Skeletal muscle tissue (tissue), 4 donors: ENCODE measurements around the gene CYP2J2. TPM values are rescaled to one million over a fixed set of nuclear protein-coding genes. Genes with fewer than 3 reads are reported as not detected.

Experiments used
- H3K27ac ChIP-seq: one replicate; pipeline ENCODE4 v1.7.0; 2013; ENCODE audit warnings: mild to moderate bottlenecking, low read depth, low read length, inconsistent platforms
- H3K27me3 ChIP-seq, 3 donors: one replicate each; pipeline ENCODE4 v1.7.0; 2013; ENCODE audit warnings: low read length in 3 of 3; ENCODE audit not compliant: control insufficient read depth in 3 of 3, insufficient read depth in 3 of 3
- H3K36me3 ChIP-seq, 3 donors: one replicate each; pipeline ENCODE4 v1.7.0; 2013; ENCODE audit warnings: low read length in 3 of 3; ENCODE audit not compliant: control insufficient read depth in 3 of 3, insufficient read depth in 3 of 3
- H3K4me1 ChIP-seq, 3 donors: one replicate each; pipeline ENCODE4 v1.7.0; 2013; ENCODE audit warnings: low read length in 3 of 3, mild to moderate bottlenecking in 3 of 3; ENCODE audit not compliant: control insufficient read depth in 3 of 3, insufficient read depth in 3 of 3
- H3K4me3 ChIP-seq, 3 donors: one replicate each; pipeline ENCODE4 v1.7.0; 2013; ENCODE audit warnings: low read length in 3 of 3
- H3K9ac ChIP-seq, 3 donors: one replicate each; pipeline ENCODE4 v1.7.0; 2013; ENCODE audit warnings: low read length in 3 of 3, mild to moderate bottlenecking in 3 of 3, moderate library complexity in 2 of 3, low read depth in 1 of 3
- H3K9me3 ChIP-seq, 3 donors: one replicate each; pipeline ENCODE4 v1.7.0; 2013; ENCODE audit warnings: low read length in 3 of 3; ENCODE audit not compliant: control insufficient read depth in 3 of 3
- total RNA-seq: library from RNA; depleted of rRNA; stranded (reverse); fragments of >200 nt; gene quantifications from one replicate; pipeline ENCODE4 v1.2.3, GENCODE V29; 2014
- donor health status: Osteomylitis.

CYP2J2 gene
- total RNA-seq, 1 donor from 2014 or later, result 38.1 TPM

DNA sequence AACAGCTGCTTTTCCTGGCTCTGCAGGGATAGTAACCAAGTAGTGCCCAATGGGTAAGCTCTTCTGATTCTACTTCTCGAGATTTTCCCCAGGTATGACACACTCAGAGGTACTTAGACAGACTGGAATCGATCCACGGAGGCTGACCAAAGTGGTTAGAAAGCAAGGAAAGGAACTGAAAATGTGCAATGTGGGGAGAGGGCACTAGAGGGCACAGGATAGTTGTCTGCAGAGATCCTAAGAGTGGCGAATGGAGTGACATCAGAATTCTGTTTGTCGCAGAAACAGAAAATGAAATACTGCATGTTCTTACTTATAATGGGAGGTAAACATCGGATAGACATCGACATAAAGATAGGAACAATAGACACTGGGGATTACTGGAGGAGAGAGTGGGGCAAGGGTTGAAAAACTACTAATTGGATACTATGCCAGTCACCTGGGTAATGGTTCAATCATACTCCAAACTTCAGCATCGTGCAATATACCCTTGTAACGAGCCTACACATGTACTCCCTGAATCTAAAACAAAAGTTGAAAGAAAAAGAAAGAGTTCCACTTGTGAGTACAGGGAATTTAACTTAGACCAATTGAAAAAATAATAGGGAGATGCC is 23.3 kb downstream of the CYP2J2 start:
- peaks cover 0 to 2% (median 0%) of the 10 kb centered on the region in 3 donors for H3K27me3 ChIP-seq
- H3K9me3 ChIP-seq, result no peaks in the 10 kb centered on the region
- no peak overlapping the region for H3K4me3 ChIP-seq
- peaks cover 10 to 13% (median 12%) of the 10 kb centered on the region in 3 donors for H3K36me3 ChIP-seq
- peak overlapping the region in 1 of 3 donors; percentile 5 for H3K9ac ChIP-seq
- H3K27ac ChIP-seq, result no peak overlapping the region
- H3K4me1 ChIP-seq, result peaks cover 0 to 1% (median 0%) of the 10 kb centered on the region in 3 donors

DNA sequence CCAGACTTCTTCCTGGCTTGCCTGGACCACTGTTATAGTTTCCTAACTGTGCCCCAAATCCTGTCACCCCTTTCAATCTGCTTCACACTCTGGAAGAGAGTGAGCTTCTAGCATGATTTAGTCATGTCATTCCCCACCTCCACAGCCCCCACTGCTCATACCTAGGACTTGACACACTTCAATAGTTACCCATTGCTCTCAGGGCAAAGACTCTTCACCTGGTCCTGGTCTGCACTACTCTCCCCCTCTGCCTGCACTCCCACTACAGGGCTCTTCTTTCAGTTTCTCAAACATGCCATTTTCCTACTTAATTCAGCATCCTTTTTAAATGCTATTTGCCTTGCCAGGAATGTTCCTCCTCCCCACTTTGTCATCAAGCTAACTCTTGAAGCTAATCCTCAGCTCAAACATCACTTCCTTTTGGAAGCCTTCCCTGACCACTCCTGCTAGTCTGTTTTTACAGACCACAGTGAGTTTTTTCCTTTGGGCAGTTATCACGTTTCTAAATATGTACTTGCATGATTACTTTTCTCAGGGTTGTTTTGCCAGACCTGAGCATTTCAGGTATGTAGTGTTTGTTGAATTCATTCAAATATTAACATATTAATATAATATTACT is 24.7 kb downstream of the CYP2J2 start:
- H3K9me3 ChIP-seq, result no peaks in the 10 kb centered on the region
- H3K27me3 ChIP-seq, result peaks cover 0 to 2% (median 0%) of the 10 kb centered on the region in 3 donors
- H3K9ac ChIP-seq, result no peak overlapping the region
- H3K4me3 ChIP-seq, result no peak overlapping the region
- peaks cover 0 to 7% (median 4%) of the 10 kb centered on the region in 3 donors for H3K36me3 ChIP-seq
- no peak overlapping the region for H3K27ac ChIP-seq
- H3K4me1 ChIP-seq, result peaks cover 0 to 11% (median 4%) of the 10 kb centered on the region in 3 donors

GRCh38 chr1:59900640-59901039 is 25.9 kb downstream of the CYP2J2 start:
- H3K9ac ChIP-seq, result no peak overlapping the region
- no peak overlapping the region for H3K4me3 ChIP-seq
- no peak overlapping the region for H3K27ac ChIP-seq
- H3K4me1 ChIP-seq, result peaks cover 0 to 12% (median 5%) of the 10 kb centered on the region in 3 donors
- peaks cover 0 to 2% (median 0%) of the 10 kb centered on the region in 3 donors for H3K27me3 ChIP-seq
- H3K9me3 ChIP-seq, result no peaks in the 10 kb centered on the region
- peaks cover 0 to 7% (median 4%) of the 10 kb centered on the region in 3 donors for H3K36me3 ChIP-seq

- H3K27ac ChIP-seq, result no peak overlapping the region
- H3K9me3 ChIP-seq, result no peaks in the 10 kb centered on the region
- peaks cover 0 to 2% (median 0%) of the 10 kb centered on the region in 3 donors for H3K27me3 ChIP-seq
- peaks cover 0 to 12% (median 5%) of the 10 kb centered on the region in 3 donors for H3K4me1 ChIP-seq
- H3K4me3 ChIP-seq, result no peak overlapping the region
- H3K36me3 ChIP-seq, result peaks cover 0 to 4% (median 4%) of the 10 kb centered on the region in 3 donors
- H3K9ac ChIP-seq, result no peak overlapping the region
Observed at GRCh38 chr1:59898927-59899326, 27.6 kb downstream of the CYP2J2 start.

DNA sequence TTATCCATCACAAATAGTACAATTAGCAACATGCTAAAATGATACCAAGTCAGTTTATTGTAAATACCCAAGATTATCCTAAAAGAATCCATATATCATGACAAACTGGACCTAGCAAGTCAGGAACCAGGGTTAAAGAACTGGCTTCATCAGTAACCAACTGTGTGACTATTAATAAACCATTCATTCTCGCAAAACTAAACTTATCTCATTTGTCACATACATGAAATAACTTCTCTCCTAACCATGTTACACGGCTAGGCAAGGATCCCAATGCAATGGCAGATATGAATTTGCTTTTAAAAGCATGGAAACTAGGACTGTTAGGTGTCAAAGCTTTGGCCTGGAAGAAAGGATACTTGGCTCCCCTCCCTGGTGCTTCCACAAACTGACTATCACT is 29.4 kb downstream of the CYP2J2 start:
- H3K27ac ChIP-seq, result no peak overlapping the region
- H3K4me1 ChIP-seq, result peaks cover 0 to 12% (median 5%) of the 10 kb centered on the region in 3 donors
- peaks cover 0 to 4% (median 4%) of the 10 kb centered on the region in 3 donors for H3K36me3 ChIP-seq
- no peak overlapping the region for H3K9ac ChIP-seq
- no peaks in the 10 kb centered on the region for H3K9me3 ChIP-seq
- no peak overlapping the region for H3K4me3 ChIP-seq
- H3K27me3 ChIP-seq, result peaks cover 0 to 2% (median 0%) of the 10 kb centered on the region in 3 donors

DNA sequence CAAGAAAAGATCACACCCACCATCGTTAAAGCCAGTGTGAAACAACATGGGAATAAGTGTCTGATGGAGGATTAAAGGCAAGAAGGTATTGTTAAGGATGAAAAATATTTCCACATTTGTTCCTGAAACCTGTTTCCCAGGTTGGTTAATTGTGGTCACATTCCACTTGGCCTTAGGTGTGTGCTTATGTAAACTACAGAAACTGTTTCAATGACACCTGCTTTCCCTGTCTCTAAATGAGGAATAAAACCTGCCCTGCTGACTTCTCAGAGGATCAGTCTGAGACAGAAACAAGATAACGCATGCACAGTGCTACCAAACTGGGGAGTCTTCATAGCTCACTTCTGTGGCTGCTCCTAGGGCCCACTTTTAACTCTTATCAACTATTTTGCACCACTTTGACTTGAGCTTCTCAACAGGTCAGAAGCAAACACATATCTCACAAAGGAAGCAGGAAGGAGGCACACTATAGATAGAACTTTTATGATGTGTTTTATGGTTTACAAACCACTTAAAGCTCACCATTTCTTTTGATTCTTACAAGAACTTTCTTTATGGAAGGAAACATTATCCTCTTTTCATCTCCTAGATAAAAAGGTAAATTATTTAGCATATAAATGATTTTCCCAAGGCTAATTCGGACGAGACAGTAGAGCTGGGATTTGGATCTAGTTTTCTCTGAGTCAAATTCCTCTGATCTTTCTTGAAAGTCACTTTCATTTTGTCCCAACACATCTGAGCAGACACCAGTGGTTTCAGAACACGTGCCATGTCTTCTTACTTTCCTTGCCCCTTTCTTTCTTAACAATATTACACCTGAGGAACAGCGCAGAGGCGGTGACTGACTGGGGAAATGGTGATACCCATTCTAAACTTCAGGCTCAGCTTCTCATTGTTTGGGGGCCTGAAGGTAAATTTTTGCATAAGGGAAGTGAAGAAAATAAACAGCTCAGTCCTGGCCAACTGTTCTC is 33.4 kb downstream of the CYP2J2 start:
- Histone ChIP-seq H3K9me3 (no peaks in the 10 kb centered on the region), H3K9ac (no peak overlapping the region), H3K4me1 (peaks cover 0 to 9% (median 5%) of the 10 kb centered on the region in 3 donors), H3K27ac (no peak overlapping the region), H3K27me3 (no peaks in the 10 kb centered on the region), H3K36me3 (no peaks in the 10 kb centered on the region), H3K4me3 (no peak overlapping the region)

DNA sequence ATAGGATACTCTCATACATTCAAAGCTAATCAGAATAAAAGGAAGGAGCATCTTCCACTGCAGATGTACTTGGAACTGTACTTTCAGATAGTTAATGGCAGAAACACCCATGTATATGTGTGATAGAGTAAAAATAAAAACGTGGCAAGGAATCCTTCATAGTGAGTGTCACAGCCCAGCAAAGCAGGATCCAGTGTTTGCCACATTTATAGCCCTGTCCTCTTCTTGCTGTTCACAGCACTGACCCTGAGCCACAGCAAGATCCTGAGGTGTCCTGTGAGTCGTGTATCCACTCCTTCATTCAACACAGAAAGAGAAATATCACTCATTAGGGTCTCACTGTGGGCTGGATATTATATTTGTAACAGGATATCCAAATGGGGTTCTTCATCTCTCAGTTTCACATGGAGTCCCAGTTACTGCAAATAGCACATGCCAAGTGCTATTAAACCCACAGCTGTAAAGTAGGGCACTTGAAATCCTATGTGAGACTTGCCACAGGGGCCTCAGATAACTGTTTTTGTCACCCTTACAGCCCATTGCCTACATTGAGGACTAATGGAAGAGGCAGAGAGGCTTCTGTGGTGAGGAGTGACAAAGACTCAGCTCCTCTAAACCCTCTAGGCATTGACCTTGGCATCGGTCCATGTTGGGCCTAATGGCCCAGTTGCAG is 41.3 kb downstream of the CYP2J2 start:
- H3K27me3 ChIP-seq, result no peaks in the 10 kb centered on the region
- no peaks in the 10 kb centered on the region for H3K36me3 ChIP-seq
- H3K27ac ChIP-seq, result no peak overlapping the region
- no peak overlapping the region for H3K9ac ChIP-seq
- no peak overlapping the region for H3K4me3 ChIP-seq
- no peaks in the 10 kb centered on the region for H3K9me3 ChIP-seq
- H3K4me1 ChIP-seq, result peaks cover 4 to 9% (median 7%) of the 10 kb centered on the region in 3 donors

DNA sequence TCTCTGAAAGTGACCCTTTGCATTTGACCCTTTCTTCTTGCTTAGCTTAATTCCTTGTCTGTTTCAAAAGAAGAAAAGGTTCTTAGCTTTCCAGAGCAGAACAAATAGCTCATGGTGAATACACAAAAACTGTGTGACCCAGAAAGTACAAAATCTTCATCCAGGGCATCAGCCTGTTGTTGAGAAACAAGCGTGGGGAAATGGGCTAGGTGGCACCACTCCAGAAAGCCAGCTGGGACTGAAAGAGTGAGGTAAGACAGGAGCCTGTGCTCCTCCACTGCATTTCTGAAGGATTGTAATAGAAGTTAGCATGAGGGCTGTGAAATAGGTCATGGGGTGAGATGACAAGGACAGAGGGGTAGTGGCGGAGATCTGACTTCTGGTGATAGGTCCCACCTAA is 45.8 kb downstream of the CYP2J2 start:
- H3K27me3 ChIP-seq, result no peaks in the 10 kb centered on the region
- H3K4me3 ChIP-seq, result no peak overlapping the region
- H3K9me3 ChIP-seq, result no peaks in the 10 kb centered on the region
- H3K36me3 ChIP-seq, result no peaks in the 10 kb centered on the region
- H3K9ac ChIP-seq, result no peak overlapping the region
- peaks cover 3 to 8% (median 7%) of the 10 kb centered on the region in 3 donors for H3K4me1 ChIP-seq
- no peak overlapping the region for H3K27ac ChIP-seq

DNA sequence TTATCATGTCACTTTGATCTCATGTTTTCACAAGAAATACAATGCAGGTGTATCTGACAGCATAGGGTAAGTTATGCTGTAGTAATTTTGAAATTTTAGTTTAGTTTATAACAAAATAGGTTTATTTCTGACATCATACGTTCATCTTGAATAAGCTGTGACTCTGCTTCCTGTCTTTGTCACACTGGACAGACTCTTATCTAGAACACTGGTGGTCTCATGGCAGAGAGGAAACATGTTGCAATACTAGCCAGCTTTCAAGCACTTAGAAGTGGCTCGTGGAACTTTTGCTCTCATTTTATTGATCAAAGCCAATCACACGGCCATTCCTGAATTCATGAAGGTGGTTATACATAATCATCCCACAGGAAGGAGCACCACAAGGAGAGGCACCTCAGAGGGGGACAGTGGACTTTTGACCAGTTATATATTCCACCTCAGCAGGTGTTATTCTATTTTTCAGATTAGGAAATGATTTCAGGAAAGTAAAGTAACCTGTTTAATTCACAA is 46.5 kb downstream of the CYP2J2 start:
- Histone ChIP-seq H3K4me3 (no peak overlapping the region), H3K27ac (no peak overlapping the region), H3K9me3 (no peaks in the 10 kb centered on the region), H3K9ac (no peak overlapping the region), H3K4me1 (peaks cover 0 to 1% (median 0%) of the 10 kb centered on the region in 3 donors), H3K36me3 (no peaks in the 10 kb centered on the region), H3K27me3 (no peaks in the 10 kb centered on the region)
